SK-N-SH treated with all-trans-retinoic acid at 6 μM for 48 hours (cell line): ENCODE results near the gene MSMO1.

ENCODE experiments used
- ATAC-seq: fragments of 200-7000 bp; cut with Tn5 transposase; 3 replicates; pipeline ENCODE4 v1.9.1; 2020; ENCODE audit warnings: mild to moderate bottlenecking, moderate library complexity
- ARNTL ChIP-seq: fragments of 450-650 bp; formaldehyde crosslinking; IDR thresholded peaks from 2 replicates; pipeline ENCODE4 v1.5.0; 2020; ENCODE audit warnings: low read depth, mild to moderate bottlenecking, moderate library complexity, borderline replicate concordance
- BACH2 ChIP-seq: fragments of 250-450 bp; sonication (Bioruptor Pico); IDR thresholded peaks from 2 replicates; pipeline ENCODE4 v1.9.0; 2021; ENCODE audit warnings: mild to moderate bottlenecking, borderline replicate concordance
- CSDC2 ChIP-seq: fragments of 250-450 bp; sonication (Bioruptor Pico); IDR thresholded peaks from 2 replicates; pipeline ENCODE4 v1.5.0; 2020; ENCODE audit warnings: mild to moderate bottlenecking, moderate library complexity
- ESRRG ChIP-seq: fragments of 250-450 bp; sonication (Bioruptor Pico); IDR thresholded peaks from 2 replicates; pipeline ENCODE4 v1.6.1; 2021; ENCODE audit warnings: mild to moderate bottlenecking
- GLIS3 ChIP-seq: fragments of 250-450 bp; sonication (Bioruptor Pico); IDR thresholded peaks from 2 replicates; pipeline ENCODE4 v1.5.0; 2020; ENCODE audit warnings: mild to moderate bottlenecking, moderate library complexity
- ISL1 ChIP-seq: fragments of 250-450 bp; sonication (Bioruptor Pico); IDR thresholded peaks from 2 replicates; pipeline ENCODE4 v2.1.2; 2022; ENCODE audit warnings: mild to moderate bottlenecking, moderate library complexity
- OSR1 ChIP-seq: fragments of 250-450 bp; sonication (Bioruptor Pico); IDR thresholded peaks from 2 replicates; pipeline ENCODE4 v1.8.0; 2022; ENCODE audit warnings: moderate library complexity, mild to moderate bottlenecking, inconsistent platforms
- POU6F1 ChIP-seq: fragments of 250-450 bp; sonication (Bioruptor Pico); IDR thresholded peaks from 2 replicates; pipeline ENCODE4 v1.8.0; 2021; ENCODE audit warnings: low read depth, mild to moderate bottlenecking, moderate library complexity, borderline replicate concordance
- PPARA ChIP-seq: fragments of 250-450 bp; sonication (Bioruptor Pico); IDR thresholded peaks from 2 replicates; pipeline ENCODE4 v1.5.0; 2020; ENCODE audit warnings: mild to moderate bottlenecking, borderline replicate concordance
- RARB ChIP-seq: fragments of 250-450 bp; sonication (Bioruptor Pico); IDR thresholded peaks from 2 replicates; pipeline ENCODE4 v1.8.0; 2021; ENCODE audit warnings: mild to moderate bottlenecking, moderate library complexity
- SNAI2 ChIP-seq: fragments of 250-450 bp; sonication (Bioruptor Pico); IDR thresholded peaks from 2 replicates; pipeline ENCODE4 v1.5.0; 2020; ENCODE audit warnings: mild to moderate bottlenecking, moderate library complexity
- TCF4 ChIP-seq: fragments of 250-450 bp; sonication (Bioruptor Pico); IDR thresholded peaks from 2 replicates; pipeline ENCODE4 v1.8.0; 2021; ENCODE audit warnings: mild to moderate bottlenecking, moderate library complexity, borderline replicate concordance
- TOX ChIP-seq: fragments of 250-450 bp; sonication (Bioruptor Pico); IDR thresholded peaks from 2 replicates; pipeline ENCODE4 v1.8.0; 2021; ENCODE audit warnings: mild to moderate bottlenecking, moderate library complexity, borderline replicate concordance
- TSHZ2 ChIP-seq: fragments of 250-450 bp; sonication (Bioruptor Pico); IDR thresholded peaks from 2 replicates; pipeline ENCODE4 v1.5.0; 2020; ENCODE audit warnings: mild to moderate bottlenecking, moderate library complexity
- ZC3H10 ChIP-seq: fragments of 250-450 bp; sonication (Bioruptor Pico); IDR thresholded peaks from 2 replicates; pipeline ENCODE4 v1.5.1; 2021; ENCODE audit warnings: mild to moderate bottlenecking, moderate library complexity
- ZFP3 ChIP-seq: fragments of 250-450 bp; sonication (Bioruptor Pico); IDR thresholded peaks from 2 replicates; pipeline ENCODE4 v1.5.0; 2020; ENCODE audit warnings: mild to moderate bottlenecking, moderate library complexity
- ZFP30 ChIP-seq: fragments of 450-650 bp; formaldehyde crosslinking; IDR thresholded peaks from 2 replicates; pipeline ENCODE4 v1.5.0; 2022; ENCODE audit warnings: mild to moderate bottlenecking, moderate library complexity
- ZNF565 ChIP-seq: fragments of 450-650 bp; formaldehyde crosslinking; conservative IDR thresholded peaks from 2 replicates; pipeline ENCODE4 v1.5.0; 2020; ENCODE audit warnings: low read depth, mild to moderate bottlenecking, moderate library complexity
- ZNF70 ChIP-seq: fragments of 450-650 bp; formaldehyde crosslinking; IDR thresholded peaks from 2 replicates; pipeline ENCODE4 v1.5.0; 2020; ENCODE audit warnings: mild to moderate bottlenecking, moderate library complexity
- ZNF8 ChIP-seq: fragments of 450-650 bp; formaldehyde crosslinking; IDR thresholded peaks from 2 replicates; pipeline ENCODE4 v1.5.0; 2020; ENCODE audit warnings: mild to moderate bottlenecking, moderate library complexity
- TF ChIP-seq, protein P1 (sequence below): fragments of 250-450 bp; sonication (Bioruptor Pico); IDR thresholded peaks from 2 replicates; pipeline ENCODE4 v1.5.1; 2020; ENCODE audit warnings: low read depth, mild to moderate bottlenecking, moderate library complexity
- TF ChIP-seq, protein P2 (sequence below): fragments of 250-450 bp; sonication (Bioruptor Pico); IDR thresholded peaks from 2 replicates; pipeline ENCODE4 v1.5.1; 2021; ENCODE audit warnings: mild to moderate bottlenecking, moderate library complexity

MSMO1 gene

DNA sequence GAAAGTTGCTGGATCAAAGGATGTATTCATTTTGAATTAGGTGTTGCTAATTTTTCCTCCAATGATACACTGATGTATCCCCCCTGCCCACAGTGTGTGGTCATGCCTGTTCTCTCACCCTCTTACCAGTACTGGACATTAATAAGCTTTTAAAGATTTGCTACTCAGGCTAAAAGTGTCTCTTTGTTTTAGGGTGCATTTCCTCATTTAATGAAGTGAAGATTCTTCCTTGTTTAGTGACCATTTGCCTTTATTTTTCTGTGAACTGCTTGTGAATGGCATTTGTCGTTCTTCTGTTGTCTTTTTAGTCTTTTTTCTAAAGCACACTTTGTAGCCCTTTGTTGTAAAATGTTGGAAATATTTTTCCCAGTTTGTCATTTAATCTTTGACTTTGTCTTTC, 5.0 kb downstream of the MSMO1 start:
- no peak for ATAC-seq
- TF ChIP-seq TSHZ2 (CRISPR knock-in tag): no peak
- TF ChIP-seq, protein P1, sequence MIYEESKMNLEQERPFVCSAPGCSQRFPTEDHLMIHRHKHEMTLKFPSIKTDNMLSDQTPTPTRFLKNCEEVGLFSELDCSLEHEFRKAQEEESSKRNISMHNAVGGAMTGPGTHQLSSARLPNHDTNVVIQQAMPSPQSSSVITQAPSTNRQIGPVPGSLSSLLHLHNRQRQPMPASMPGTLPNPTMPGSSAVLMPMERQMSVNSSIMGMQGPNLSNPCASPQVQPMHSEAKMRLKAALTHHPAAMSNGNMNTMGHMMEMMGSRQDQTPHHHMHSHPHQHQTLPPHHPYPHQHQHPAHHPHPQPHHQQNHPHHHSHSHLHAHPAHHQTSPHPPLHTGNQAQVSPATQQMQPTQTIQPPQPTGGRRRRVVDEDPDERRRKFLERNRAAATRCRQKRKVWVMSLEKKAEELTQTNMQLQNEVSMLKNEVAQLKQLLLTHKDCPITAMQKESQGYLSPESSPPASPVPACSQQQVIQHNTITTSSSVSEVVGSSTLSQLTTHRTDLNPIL: no peak
- no peak for TF ChIP-seq ZC3H10
- TF ChIP-seq POU6F1 (CRISPR knock-in tag): no peak
- no peak for TF ChIP-seq OSR1 (CRISPR knock-in tag)
- TF ChIP-seq ZNF8: no peak
- no peak for TF ChIP-seq TOX (CRISPR knock-in tag)
- TF ChIP-seq, protein P2, sequence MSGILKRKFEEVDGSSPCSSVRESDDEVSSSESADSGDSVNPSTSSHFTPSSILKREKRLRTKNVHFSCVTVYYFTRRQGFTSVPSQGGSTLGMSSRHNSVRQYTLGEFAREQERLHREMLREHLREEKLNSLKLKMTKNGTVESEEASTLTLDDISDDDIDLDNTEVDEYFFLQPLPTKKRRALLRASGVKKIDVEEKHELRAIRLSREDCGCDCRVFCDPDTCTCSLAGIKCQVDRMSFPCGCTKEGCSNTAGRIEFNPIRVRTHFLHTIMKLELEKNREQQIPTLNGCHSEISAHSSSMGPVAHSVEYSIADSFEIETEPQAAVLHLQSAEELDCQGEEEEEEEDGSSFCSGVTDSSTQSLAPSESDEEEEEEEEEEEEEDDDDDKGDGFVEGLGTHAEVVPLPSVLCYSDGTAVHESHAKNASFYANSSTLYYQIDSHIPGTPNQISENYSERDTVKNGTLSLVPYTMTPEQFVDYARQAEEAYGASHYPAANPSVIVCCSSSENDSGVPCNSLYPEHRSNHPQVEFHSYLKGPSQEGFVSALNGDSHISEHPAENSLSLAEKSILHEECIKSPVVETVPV (CRISPR knock-in tag): no peak
- TF ChIP-seq ZNF565 (CRISPR knock-in tag): no peak
- no peak for TF ChIP-seq TCF4 (CRISPR knock-in tag)
- no peak for TF ChIP-seq ZFP3
- no peak for TF ChIP-seq SNAI2 (CRISPR knock-in tag)
- no peak for TF ChIP-seq PPARA (CRISPR knock-in tag)
- no peak for TF ChIP-seq ARNTL (CRISPR knock-in tag)
- TF ChIP-seq, all 23 proteins: peak for 0

DNA sequence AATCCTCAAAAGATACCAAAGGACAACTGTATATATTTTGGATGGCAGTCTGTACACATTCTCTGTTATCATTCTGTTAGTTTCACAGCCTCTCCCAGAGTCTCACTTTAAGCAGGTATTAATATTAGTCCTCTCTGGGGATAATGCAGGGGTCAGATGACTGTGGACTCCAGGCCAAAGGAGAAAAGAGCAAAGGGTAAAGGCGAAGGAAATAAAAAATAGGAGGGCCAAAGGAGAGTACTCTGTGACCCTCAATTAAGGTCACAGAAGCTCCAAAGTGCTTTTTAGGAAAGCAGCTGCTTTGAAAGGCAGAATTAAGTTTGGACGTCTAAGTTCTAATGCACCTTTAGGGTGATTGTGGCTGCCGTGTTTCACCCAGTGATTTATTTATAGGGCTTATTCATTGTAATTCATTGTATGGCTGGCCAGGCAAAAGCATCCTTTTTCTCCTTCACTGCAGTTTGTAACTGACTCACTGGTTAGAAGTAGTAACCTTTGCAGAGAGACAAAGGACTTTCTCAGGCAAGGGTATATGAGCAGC, 7.8 kb downstream of the MSMO1 start:
- ATAC-seq: no peak
- TF ChIP-seq ESRRG (CRISPR knock-in tag) (no peak), GLIS3 (CRISPR knock-in tag) (no peak), ZNF70 (CRISPR knock-in tag) (no peak), BACH2 (CRISPR knock-in tag) (no peak), TOX (CRISPR knock-in tag) (no peak), PPARA (CRISPR knock-in tag) (no peak), ISL1 (CRISPR knock-in tag) (no peak), TCF4 (CRISPR knock-in tag) (no peak), RARB (no peak)
- TF ChIP-seq, protein P1: no peak
- TF ChIP-seq, protein P2 (CRISPR knock-in tag): no peak
- TF ChIP-seq, all 23 proteins: peak for 0

- ATAC-seq: no peak
- no peak for TF ChIP-seq ISL1 (CRISPR knock-in tag)
- no peak for TF ChIP-seq POU6F1 (CRISPR knock-in tag)
- no peak for TF ChIP-seq BACH2 (CRISPR knock-in tag)
- no peak for TF ChIP-seq OSR1 (CRISPR knock-in tag)
- no peak for TF ChIP-seq ARNTL (CRISPR knock-in tag)
- no peak for TF ChIP-seq ZFP30 (CRISPR knock-in tag)
- no peak for TF ChIP-seq RARB
- no peak for TF ChIP-seq SNAI2 (CRISPR knock-in tag)
- TF ChIP-seq, protein P1: no peak
- TF ChIP-seq ZC3H10: no peak
- TF ChIP-seq CSDC2 (CRISPR knock-in tag): no peak
Observed at GRCh38 chr4:165336743-165337142, 9.3 kb downstream of the MSMO1 start.
